Measurements from ENCODE around the gene MCRIP2. TPM values are rescaled to one million over a fixed set of nuclear protein-coding genes. Genes with fewer than 3 reads are reported as not detected.

MCRIP2 gene
- 12.2 and 17.4 TPM in 2 replicates for total RNA-seq

GRCh38 chr16:641326-642188 is at the start of gene MCRIP2:
Gene MCRIP2, plus strand, starts transcription at chr16:641828. Its CDS starts 164 bp downstream, at chr16:641992.

GRCh38 chr16:630815-631405 is 10.7 kb upstream of the MCRIP2 start, which contains the start of gene WFIKKN1:
Gene WFIKKN1, plus strand, starts transcription at chr16:630985. Its CDS starts 269 bp downstream, at chr16:631254.

DNA sequence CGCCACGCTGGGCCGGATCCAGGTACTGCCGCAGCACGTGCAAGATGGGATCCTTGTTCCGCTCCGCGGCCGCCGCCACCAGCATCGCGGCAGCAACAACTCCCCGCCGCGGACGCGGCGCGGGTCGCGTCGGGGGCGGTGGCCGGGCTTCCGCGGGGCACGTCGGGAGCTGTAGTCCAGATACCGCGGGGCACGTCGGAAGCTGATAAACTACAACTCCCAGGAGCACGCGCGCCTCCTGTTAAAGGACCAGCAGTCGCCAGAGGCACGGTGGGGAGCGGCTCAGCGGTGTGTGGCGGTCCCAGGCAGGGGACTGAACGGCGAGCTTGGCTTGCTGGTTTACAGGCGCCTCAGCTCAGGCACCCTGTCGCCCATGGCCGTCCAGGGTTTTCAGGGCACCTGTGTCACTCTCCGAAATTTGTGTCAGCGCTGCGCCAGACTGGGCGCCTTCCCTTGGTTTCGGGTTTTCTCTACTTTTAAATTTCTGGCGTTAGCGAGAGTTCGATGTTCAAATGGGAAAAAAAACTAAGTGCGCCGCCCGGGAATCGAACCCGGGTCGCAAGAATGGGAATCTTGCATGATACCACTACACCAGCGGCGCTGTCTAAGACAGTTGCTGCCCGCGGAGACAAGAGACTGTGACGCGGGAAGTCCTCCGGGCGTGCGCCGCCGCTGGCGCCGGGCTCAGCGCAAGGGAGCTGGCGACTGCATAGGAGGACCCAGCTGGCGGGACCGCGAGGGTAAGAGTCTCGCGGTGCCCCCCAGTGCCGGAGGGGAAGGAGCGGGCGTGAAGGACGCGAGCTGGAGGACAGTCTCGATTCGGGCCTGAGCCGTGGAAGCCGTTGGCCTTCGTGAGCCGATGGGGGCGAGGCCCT is 5.2 kb upstream of the MCRIP2 start, which contains the start of gene METTL26:
Gene METTL26 (minus strand): TSS at position 100 of the 875 bp plus-strand sequence. CDS start 15 bp downstream, at position 85.

GRCh38 chr16:648781-649589 is 7.4 kb downstream of the MCRIP2 start, which contains the start of gene WDR90:
Gene WDR90, plus strand, starts transcription at chr16:649365. Its CDS starts 52 bp downstream, at chr16:649417.

GRCh38 chr16:667780-668518 is 26.3 kb downstream of the MCRIP2 start, which contains the start of gene RHOT2:
Gene RHOT2, plus strand, starts transcription at chr16:668132. Its CDS starts 68 bp downstream, at chr16:668200.

GRCh38 chr16:674968-675883 is 33.6 kb downstream of the MCRIP2 start, which contains the start of gene RHBDL1:
Gene RHBDL1, plus strand, starts transcription at chr16:675671. Its CDS starts 120 bp downstream, at chr16:675791.

GRCh38 chr16:679814-680624 is 38.4 kb downstream of the MCRIP2 start, which contains the start of gene STUB1:
Gene STUB1, plus strand, starts transcription at chr16:680410. Its CDS starts 116 bp downstream, at chr16:680526.

DNA sequence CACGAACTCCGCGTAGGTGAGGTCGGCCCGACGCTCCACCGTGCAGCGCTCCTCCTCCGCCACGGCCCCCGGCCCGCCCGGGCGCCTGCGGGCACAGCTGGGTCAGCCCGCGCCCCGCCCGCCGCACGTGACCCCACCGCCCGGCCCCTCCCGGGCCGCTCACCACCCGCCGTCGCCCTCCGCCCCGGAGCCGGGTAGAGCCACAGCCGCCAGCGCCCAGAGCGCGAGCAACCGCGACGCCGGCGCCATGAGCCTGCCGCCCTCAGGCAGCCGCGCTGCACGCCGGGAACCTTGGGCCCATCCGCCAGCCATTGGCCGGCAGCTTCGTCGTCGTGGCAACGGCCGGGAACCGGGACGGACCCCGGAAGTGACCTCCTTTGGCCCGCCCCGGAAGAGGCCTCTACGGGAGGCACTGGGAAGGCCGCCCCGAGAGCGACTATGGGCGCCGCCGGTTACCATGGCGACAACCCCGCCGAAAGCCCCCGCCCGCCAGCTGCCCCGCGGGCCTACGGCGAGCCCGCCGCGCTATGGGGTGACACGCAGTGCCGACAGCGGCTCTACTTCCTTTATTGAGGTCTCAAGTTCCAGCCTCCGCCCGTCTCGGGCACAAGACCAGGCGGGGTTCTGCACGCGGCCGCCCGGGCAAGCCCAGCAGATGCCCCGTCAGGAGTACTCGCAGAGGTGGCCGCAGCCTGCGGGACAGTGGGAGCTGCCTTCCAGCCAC is 42.6 kb downstream of the MCRIP2 start, which contains the start of gene JMJD8:
Gene JMJD8 (minus strand): TSS at position 264 of the 724 bp plus-strand sequence. CDS start 15 bp downstream, at position 249.

Other genes starting within 250 kb of the MCRIP2 start
- 37.5 and 66.2 TPM in 2 replicates for gene NME4, start 244.6 kb upstream of the MCRIP2 start, total RNA-seq
- gene DECR2, start 239.9 kb upstream of the MCRIP2 start, total RNA-seq = 14.4 and 15.9 TPM in 2 replicates
- gene RAB11FIP3, start 216.2 kb upstream of the MCRIP2 start, total RNA-seq = 18.4 and 23.0 TPM in 2 replicates
- gene CAPN15, start 114.1 kb upstream of the MCRIP2 start, total RNA-seq = 41.7 and 58.5 TPM in 2 replicates
- 0.11 TPM in 1 of 2 replicates, not detected in the other for gene PRR35, start 81.4 kb upstream of the MCRIP2 start, total RNA-seq
- 1.8 and 2.0 TPM in 2 replicates for gene NHLRC4, start 74.8 kb upstream of the MCRIP2 start, total RNA-seq
- gene PIGQ, start 71.9 kb upstream of the MCRIP2 start, total RNA-seq = 27.9 and 35.5 TPM in 2 replicates
- 15.1 and 18.0 TPM in 2 replicates for gene RAB40C, start 51.8 kb upstream of the MCRIP2 start, total RNA-seq
- gene WFIKKN1, start 10.8 kb upstream of the MCRIP2 start, total RNA-seq = 0.25 and 0.33 TPM in 2 replicates
- gene METTL26, start 5.5 kb upstream of the MCRIP2 start, total RNA-seq = 69.9 and 100 TPM in 2 replicates
- 14.6 and 22.6 TPM in 2 replicates for gene WDR90, start 7.5 kb downstream of the MCRIP2 start, total RNA-seq
- gene RHOT2, start 26.3 kb downstream of the MCRIP2 start, total RNA-seq = 46.5 and 57.7 TPM in 2 replicates
- gene RHBDL1, start 33.8 kb downstream of the MCRIP2 start, total RNA-seq = 2.9 and 5.9 TPM in 2 replicates
- 135 and 164 TPM in 2 replicates for gene STUB1, start 38.6 kb downstream of the MCRIP2 start, total RNA-seq
- gene JMJD8, start 42.5 kb downstream of the MCRIP2 start, total RNA-seq = 26.1 and 34.5 TPM in 2 replicates
- gene WDR24, start 48.6 kb downstream of the MCRIP2 start, total RNA-seq = 5.5 and 6.2 TPM in 2 replicates
- gene FBXL16, start 64.0 kb downstream of the MCRIP2 start, total RNA-seq = 0.37 and 0.44 TPM in 2 replicates
- 47.1 and 79.5 TPM in 2 replicates for gene METRN, start 73.3 kb downstream of the MCRIP2 start, total RNA-seq
- 42.5 and 43.4 TPM in 2 replicates for gene ANTKMT, start 79.3 kb downstream of the MCRIP2 start, total RNA-seq
- gene CCDC78, start 84.6 kb downstream of the MCRIP2 start, total RNA-seq = 4.2 and 4.8 TPM in 2 replicates
- gene HAGHL, start 85.3 kb downstream of the MCRIP2 start, total RNA-seq = 21.7 and 29.0 TPM in 2 replicates
- gene CIAO3, start 99.2 kb downstream of the MCRIP2 start, total RNA-seq = 35.2 and 35.3 TPM in 2 replicates
- under 0.01 and 0.12 TPM in 2 replicates for gene MSLN, start 118.9 kb downstream of the MCRIP2 start, total RNA-seq
- gene RPUSD1, start 146.6 kb downstream of the MCRIP2 start, total RNA-seq = 20.6 and 26.0 TPM in 2 replicates
- 13.5 and 36.5 TPM in 2 replicates for gene CHTF18, start 146.8 kb downstream of the MCRIP2 start, total RNA-seq
- gene GNG13, start 158.9 kb downstream of the MCRIP2 start, total RNA-seq = not detected in 2 replicates